Stimulated activated CD4-positive, alpha-beta T cell treated with anti-CD3 and anti-CD28 coated beads, Interleukin-12 subunit alpha, Interleukin-12 subunit beta, amount 100 ng/mL, for 24 hours (primary cell): ENCODE measurements around the gene PRXL2C.
"Not testable (repeated sequence)": the region's sequence is repeated elsewhere in the genome, so short reads cannot be mapped to it uniquely, and the experiment has no call there.

Experiments
- DNase-seq, 2 experiments: peaks; one replicate each; pipeline ENCODE4 v3.0.0-alpha.2; 2020; ENCODE audit warnings: low read depth in 2 of 2

The PRXL2C gene

GRCh38 chr9:96649620-96650324, 5.3 kb downstream of the PRXL2C start:
- no peak for DNase-seq

GRCh38 chr9:96646081-96646991, 8.8 kb downstream of the PRXL2C start:
- DNase-seq: no peak

- no peak for DNase-seq
These were observed 11.0 kb downstream of the PRXL2C start for GRCh38 chr9:96644137-96644536.

- no peak for DNase-seq
These were observed 13.6 kb downstream of the PRXL2C start for GRCh38 chr9:96641514-96641913.

- DNase-seq: no peak
These were observed 16.3 kb downstream of the PRXL2C start for GRCh38 chr9:96638606-96639364.

GRCh38 chr9:96636368-96636767, 18.7 kb downstream of the PRXL2C start:
- DNase-seq: no peak

- not testable (repeated sequence) for DNase-seq
These were observed 21.5 kb downstream of the PRXL2C start for GRCh38 chr9:96633579-96633978.

- DNase-seq: no peak
These were observed 28.2 kb downstream of the PRXL2C start for GRCh38 chr9:96626912-96627311.

GRCh38 chr9:96621618-96622017, 33.5 kb downstream of the PRXL2C start:
- no peak for DNase-seq

- no peak for DNase-seq
These were observed 34.3 kb downstream of the PRXL2C start for GRCh38 chr9:96620832-96621269.

GRCh38 chr9:96620181-96620514, 35.0 kb downstream of the PRXL2C start:
- no peak for DNase-seq

GRCh38 chr9:96619491-96620180, 35.5 kb downstream of the PRXL2C start, which contains the start of gene CDC14B:
TSS of gene CDC14B (minus strand) at chr9:96619843. CDS start at chr9:96619378, 465 bp downstream.
- peak; percentile 56 to 77 for DNase-seq

GRCh38 chr9:96619124-96619465, 36.0 kb downstream of the PRXL2C start:
- DNase-seq: no peak

GRCh38 chr9:96618209-96619123, 36.7 kb downstream of the PRXL2C start:
- peak in 1 of 2 experiments; percentile 7 for DNase-seq

GRCh38 chr9:96617439-96618185, 37.5 kb downstream of the PRXL2C start:
- no peak for DNase-seq

GRCh38 chr9:96616817-96617438, 38.2 kb downstream of the PRXL2C start:
- no peak for DNase-seq

GRCh38 chr9:96615411-96615810, 39.7 kb downstream of the PRXL2C start:
- no peak for DNase-seq

GRCh38 chr9:96614664-96615063, 40.5 kb downstream of the PRXL2C start:
- DNase-seq: not testable (repeated sequence)

- DNase-seq: no peak
These were observed 42.0 kb downstream of the PRXL2C start for GRCh38 chr9:96612966-96613589.
